WTC11 (cell line): Measurements from ENCODE around the gene GJA3.

Experiments
- FOXJ3 ChIP-seq: sonication (generic); formaldehyde crosslinking; IDR thresholded peaks from 2 replicates; pipeline ENCODE4 v1.9.0; 2021; ENCODE audit warnings: missing genetic modification reagents, mild to moderate bottlenecking, borderline replicate concordance
- MLX ChIP-seq: sonication (generic); formaldehyde crosslinking; IDR thresholded peaks from 2 replicates; pipeline ENCODE4 v1.8.1; 2023; ENCODE audit warnings: mild to moderate bottlenecking, missing genetic modification reagents, moderate library complexity
- SP1 ChIP-seq: sonication (generic); formaldehyde crosslinking; conservative IDR thresholded peaks from 2 replicates; pipeline ENCODE4 v1.8.1; 2022; ENCODE audit warnings: missing genetic modification reagents
- ZNF219 ChIP-seq: sonication (generic); formaldehyde crosslinking; IDR thresholded peaks from 2 replicates; pipeline ENCODE4 v1.8.0; 2023; ENCODE audit warnings: missing genetic modification reagents, mild to moderate bottlenecking, borderline replicate concordance

- no peak for TF ChIP-seq FOXJ3 (CRISPR knock-in tag)
- no peak for TF ChIP-seq SP1 (CRISPR knock-in tag)
- no peak for TF ChIP-seq ZNF219
- no peak for TF ChIP-seq MLX (CRISPR knock-in tag)
Observed at GRCh38 chr13:20101467-20102316, 59.2 kb downstream of the GJA3 start.
